Mucosa of rectum (tissue), 2 donors: ENCODE results near the gene TDRD10.
A peak's percentile ranks its signal among the peaks of the same experiment; 100 is the strongest.

Experiments
- H3K27ac ChIP-seq, 2 donors: one replicate each; pipeline ENCODE4 v1.7.0; 2013; ENCODE audit warnings: inconsistent platforms in 2 of 2, low read depth in 2 of 2, low read length in 2 of 2
- H3K27me3 ChIP-seq, 2 donors: one replicate each; pipeline ENCODE4 v1.7.0; 2013; ENCODE audit warnings: low read length in 2 of 2; ENCODE audit not compliant: control insufficient read depth in 2 of 2, insufficient read depth in 2 of 2
- H3K36me3 ChIP-seq, 2 donors: one replicate each; pipeline ENCODE4 v1.7.0; 2013; ENCODE audit warnings: low read length in 2 of 2; ENCODE audit not compliant: control insufficient read depth in 2 of 2, insufficient read depth in 2 of 2
- H3K4me1 ChIP-seq, 2 donors: one replicate each; pipeline ENCODE4 v1.7.0; 2013; ENCODE audit warnings: low read length in 2 of 2, mild to moderate bottlenecking in 1 of 2; ENCODE audit not compliant: control insufficient read depth in 2 of 2, insufficient read depth in 2 of 2
- H3K4me3 ChIP-seq, 2 donors: one replicate each; pipeline ENCODE4 v1.7.0; 2013; ENCODE audit warnings: low read length in 2 of 2
- H3K9ac ChIP-seq, 2 donors: one replicate each; pipeline ENCODE4 v1.7.0; 2013; ENCODE audit warnings: low read length in 2 of 2, low read depth in 1 of 2, mild to moderate bottlenecking in 1 of 2
- H3K9me3 ChIP-seq, 2 donors: one replicate each; pipeline ENCODE4 v1.7.0; 2013; ENCODE audit warnings: low read length in 2 of 2; ENCODE audit not compliant: control insufficient read depth in 2 of 2
- donor health status: healthy.
- donor health status: Normal muscosa, but diverticular disease.

The TDRD10 gene

DNA sequence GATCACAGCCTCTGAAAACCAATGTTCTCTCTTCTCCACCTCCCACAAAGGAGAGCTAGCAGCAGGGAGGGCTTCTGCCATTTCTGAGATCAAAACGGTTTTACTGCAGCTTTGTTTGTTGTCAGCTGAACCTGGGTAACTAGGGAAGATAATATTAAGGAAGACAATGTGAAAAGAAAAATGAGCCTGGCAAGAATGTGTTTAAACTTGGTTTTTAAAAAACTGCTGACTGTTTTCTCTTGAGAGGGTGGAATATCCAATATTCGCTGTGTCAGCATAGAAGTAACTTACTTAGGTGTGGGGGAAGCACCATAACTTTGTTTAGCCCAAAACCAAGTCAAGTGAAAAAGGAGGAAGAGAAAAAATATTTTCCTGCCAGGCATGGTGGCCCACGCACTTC lies 35.8 kb upstream of the TDRD10 start:
- Histone ChIP-seq H3K9ac (no peak overlapping the region), H3K36me3 (no peaks in the 10 kb centered on the region), H3K4me1 (peaks cover 25 to 27% of the 10 kb centered on the region in 2 donors), H3K27ac (no peak overlapping the region), H3K27me3 (no peaks in the 10 kb centered on the region), H3K4me3 (no peak overlapping the region), H3K9me3 (no peaks in the 10 kb centered on the region)

DNA sequence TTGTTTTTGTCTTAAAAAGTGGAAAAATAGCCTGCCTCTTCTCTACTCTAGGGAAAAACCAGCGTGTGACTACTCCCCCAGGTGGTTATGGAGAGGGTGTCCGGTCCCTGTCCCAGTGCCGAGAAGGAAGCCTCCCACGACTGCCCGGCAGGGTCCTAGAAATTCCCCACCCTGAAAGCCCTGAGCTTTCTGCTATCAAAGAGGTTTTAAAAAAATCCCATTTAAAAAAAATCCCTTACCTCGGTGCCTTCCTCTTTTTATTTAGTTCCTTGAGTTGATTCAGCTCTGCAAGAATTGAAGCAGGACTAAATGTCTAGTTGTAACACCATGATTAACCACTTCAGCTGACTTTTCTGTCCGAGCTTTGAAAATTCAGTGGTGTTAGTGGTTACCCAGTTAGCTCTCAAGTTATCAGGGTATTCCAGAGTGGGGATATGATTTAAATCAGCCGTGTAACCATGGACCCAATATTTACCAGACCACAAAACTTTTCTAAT lies 35.0 kb upstream of the TDRD10 start:
- no peak overlapping the region for H3K27ac ChIP-seq
- no peaks in the 10 kb centered on the region for H3K9me3 ChIP-seq
- peaks cover 24 to 25% of the 10 kb centered on the region in 2 donors for H3K4me1 ChIP-seq
- H3K36me3 ChIP-seq = no peaks in the 10 kb centered on the region
- H3K9ac ChIP-seq = no peak overlapping the region
- no peaks in the 10 kb centered on the region for H3K27me3 ChIP-seq
- H3K4me3 ChIP-seq = no peak overlapping the region

DNA sequence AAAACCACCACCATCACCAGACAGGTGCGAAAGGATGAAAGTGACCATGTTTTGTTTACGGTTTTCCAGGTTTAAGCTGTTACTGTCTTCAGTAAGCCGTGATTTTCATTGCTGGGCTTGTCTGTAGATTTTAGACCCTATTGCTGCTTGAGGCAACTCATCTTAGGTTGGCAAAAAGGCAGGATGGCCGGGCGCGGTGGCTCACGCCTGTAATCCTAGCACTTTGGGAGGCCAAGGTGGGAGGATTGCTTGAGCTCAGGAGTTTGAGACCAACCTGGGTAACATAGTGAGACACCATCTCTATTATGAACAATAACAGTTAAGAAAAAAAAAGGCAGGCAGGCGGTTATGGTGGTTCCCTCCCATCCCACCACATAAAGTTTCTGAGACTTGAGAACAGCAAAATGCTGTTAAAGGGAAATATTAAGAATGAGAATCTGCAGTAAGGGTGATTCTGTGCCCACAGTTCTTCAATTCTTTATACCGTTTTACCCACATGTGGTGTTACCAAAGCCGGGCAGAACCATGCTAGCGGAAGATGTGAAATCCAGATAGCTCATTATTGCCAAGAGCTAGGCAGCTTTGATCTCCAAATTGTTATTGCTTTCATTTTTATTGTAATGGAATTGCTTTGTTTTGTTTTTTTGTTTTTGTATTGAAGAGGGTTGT lies 34.5 kb upstream of the TDRD10 start:
- H3K36me3 ChIP-seq = no peaks in the 10 kb centered on the region
- no peak overlapping the region for H3K9ac ChIP-seq
- H3K4me3 ChIP-seq = no peak overlapping the region
- no peak overlapping the region for H3K27ac ChIP-seq
- H3K4me1 ChIP-seq = peaks cover 24 to 25% of the 10 kb centered on the region in 2 donors
- H3K9me3 ChIP-seq = no peaks in the 10 kb centered on the region
- no peaks in the 10 kb centered on the region for H3K27me3 ChIP-seq

DNA sequence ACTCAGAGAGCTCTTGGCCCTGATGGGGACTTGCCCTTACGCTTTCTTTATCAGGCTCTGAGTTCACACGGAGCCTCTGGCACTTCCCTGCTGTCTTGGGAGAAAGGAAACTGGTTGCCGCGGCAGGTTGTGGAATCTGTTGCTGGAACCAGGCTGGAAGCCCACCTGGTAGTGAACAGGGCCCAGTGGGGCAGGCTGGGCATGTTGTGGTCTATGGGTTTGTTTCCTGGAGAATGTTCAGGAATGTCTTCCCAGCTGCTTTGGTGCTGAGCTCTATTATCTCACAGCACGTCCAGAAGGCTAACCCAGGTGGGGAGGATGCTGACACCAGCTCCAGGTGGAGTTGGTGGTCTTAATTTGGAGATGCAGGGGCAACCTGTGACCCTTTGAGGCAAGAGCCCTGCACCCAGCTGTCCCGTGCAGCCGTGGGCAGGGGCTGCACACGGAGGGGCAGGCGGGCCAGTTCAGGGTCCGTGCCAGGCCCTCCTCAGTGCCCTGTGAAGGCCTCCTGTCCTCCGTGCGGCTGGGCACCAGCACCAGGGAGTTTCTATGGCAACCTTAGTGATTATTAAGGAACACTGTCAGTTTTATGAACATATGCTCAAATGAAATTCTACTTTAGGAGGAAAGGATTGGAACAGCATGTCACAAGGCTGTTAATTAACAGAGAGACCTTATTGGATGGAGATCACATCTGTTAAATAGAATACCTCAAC lies 33.3 kb upstream of the TDRD10 start:
- Histone ChIP-seq H3K27me3 (no peaks in the 10 kb centered on the region), H3K9me3 (no peaks in the 10 kb centered on the region), H3K4me3 (no peak overlapping the region), H3K9ac (no peak overlapping the region), H3K27ac (no peak overlapping the region), H3K36me3 (no peaks in the 10 kb centered on the region), H3K4me1 (peaks cover 20 to 22% of the 10 kb centered on the region in 2 donors)

DNA sequence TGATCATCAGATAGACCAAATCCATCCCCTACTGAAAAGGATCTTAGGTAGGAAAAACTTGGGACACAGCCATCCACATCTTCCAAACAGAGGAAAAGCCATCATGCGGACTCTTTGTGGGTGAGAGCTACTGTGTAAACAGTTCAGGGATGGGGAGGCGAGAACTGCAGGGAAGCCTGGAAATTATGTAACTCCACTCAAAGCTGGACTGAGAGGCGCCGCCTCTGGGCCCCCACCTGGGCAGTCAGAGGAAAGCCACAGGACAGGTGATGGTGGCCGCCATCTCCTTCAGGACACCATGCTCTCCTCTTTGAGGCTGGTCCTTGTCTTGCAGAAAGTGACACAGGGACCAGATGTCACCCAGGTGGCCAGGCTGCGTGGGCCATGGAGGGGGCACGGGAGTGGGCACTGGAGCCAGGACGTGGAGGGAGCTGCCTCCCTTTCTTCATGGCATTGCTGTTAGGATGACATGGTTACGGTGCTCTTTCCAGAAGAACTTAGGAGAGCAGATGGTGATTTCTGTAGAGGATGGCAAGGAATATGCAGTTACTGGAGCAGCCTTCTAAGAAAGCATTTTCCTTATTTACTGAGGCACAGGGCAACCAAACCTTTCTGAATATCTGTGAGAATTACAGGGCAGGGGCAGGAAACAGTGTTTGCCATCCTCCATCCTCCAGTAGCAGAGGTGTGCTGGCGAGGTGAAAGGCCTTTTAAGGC lies 32.0 kb upstream of the TDRD10 start:
- H3K4me3 ChIP-seq = no peak overlapping the region
- peaks cover 21 to 25% of the 10 kb centered on the region in 2 donors for H3K4me1 ChIP-seq
- no peaks in the 10 kb centered on the region for H3K36me3 ChIP-seq
- H3K27ac ChIP-seq = peak overlapping the region in 1 of 2 donors; percentile 5
- H3K9ac ChIP-seq = no peak overlapping the region
- no peaks in the 10 kb centered on the region for H3K27me3 ChIP-seq
- H3K9me3 ChIP-seq = no peaks in the 10 kb centered on the region

DNA sequence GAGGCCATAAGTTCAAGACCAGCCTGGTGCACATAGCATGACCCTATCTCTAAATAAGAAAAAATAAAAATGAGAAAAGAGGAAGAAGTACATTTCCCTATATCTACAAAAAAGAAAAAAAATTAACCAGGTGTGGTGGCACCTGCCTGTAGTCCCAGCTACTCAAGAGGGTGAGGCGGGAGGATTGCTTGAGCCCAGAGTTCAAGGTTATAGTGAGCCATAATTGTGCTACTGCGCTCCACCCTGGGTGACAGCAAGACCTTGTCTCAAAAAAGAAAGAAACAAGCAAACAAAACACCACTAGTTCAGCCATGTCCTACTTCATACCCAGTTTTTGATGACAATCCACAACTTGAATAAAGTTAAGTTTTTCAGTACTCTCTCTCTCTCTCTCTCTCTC lies 30.7 kb upstream of the TDRD10 start:
- Histone ChIP-seq H3K4me1 (peaks cover 16 to 31% of the 10 kb centered on the region in 2 donors), H3K4me3 (no peak overlapping the region), H3K36me3 (no peaks in the 10 kb centered on the region), H3K27ac (peak overlapping the region; percentile 64 to 79), H3K9me3 (no peaks in the 10 kb centered on the region), H3K27me3 (no peaks in the 10 kb centered on the region), H3K9ac (no peak overlapping the region)

DNA sequence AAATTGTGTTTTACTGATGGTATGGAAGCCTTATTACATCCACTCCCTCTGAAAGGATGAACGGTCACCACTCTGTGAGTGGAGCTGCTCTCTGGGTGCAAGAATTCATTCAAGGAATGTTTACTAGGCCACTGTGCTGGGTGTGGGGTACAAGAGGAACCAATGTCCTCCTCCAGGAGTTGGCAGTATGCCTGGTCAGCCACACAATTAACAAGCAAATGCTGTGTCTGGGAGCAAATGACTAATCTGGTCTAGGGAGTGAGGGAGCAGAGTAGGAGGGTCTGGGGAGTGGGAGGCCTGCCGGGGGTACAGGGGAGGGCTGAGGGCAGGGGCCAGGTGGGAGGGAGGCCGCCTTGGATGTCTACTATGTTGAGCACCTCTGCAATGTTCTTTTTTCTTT lies 27.2 kb upstream of the TDRD10 start:
- Histone ChIP-seq H3K27ac (peak overlapping the region; percentile 73 to 91), H3K9ac (peak overlapping the region in 1 of 2 donors; percentile 24), H3K36me3 (no peaks in the 10 kb centered on the region)

DNA sequence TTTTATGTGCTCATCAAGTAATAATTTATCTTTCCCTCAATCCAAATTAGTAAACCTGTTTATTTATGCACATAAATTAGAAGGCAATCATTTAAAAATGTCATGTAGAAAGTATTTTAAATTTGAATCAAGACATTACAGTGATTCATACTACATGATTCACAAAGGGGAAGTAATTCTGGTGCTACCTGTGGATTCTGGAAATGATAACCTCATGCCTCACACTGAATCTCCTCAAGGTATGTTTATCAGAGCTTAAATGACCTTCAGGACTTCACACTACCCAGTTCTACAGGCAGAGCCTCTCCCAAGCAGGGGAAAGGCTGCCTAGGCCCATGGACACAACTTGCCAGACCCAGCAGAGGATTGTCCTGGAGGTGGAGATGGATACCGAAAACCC lies 25.2 kb upstream of the TDRD10 start:
- peaks cover 26 to 42% of the 10 kb centered on the region in 2 donors for H3K4me1 ChIP-seq
- no peak overlapping the region for H3K4me3 ChIP-seq
- no peaks in the 10 kb centered on the region for H3K27me3 ChIP-seq
- no peaks in the 10 kb centered on the region for H3K36me3 ChIP-seq
- H3K27ac ChIP-seq = peak overlapping the region; percentile 89 to 91
- H3K9ac ChIP-seq = peak overlapping the region in 1 of 2 donors; percentile 50
- H3K9me3 ChIP-seq = no peaks in the 10 kb centered on the region

More for the DNA sequence above, 27.2 kb upstream of the TDRD10 start:
- Histone ChIP-seq H3K27me3 (no peaks in the 10 kb centered on the region), H3K4me1 (peaks cover 32 to 45% of the 10 kb centered on the region in 2 donors), H3K4me3 (no peak overlapping the region), H3K9me3 (no peaks in the 10 kb centered on the region)

DNA sequence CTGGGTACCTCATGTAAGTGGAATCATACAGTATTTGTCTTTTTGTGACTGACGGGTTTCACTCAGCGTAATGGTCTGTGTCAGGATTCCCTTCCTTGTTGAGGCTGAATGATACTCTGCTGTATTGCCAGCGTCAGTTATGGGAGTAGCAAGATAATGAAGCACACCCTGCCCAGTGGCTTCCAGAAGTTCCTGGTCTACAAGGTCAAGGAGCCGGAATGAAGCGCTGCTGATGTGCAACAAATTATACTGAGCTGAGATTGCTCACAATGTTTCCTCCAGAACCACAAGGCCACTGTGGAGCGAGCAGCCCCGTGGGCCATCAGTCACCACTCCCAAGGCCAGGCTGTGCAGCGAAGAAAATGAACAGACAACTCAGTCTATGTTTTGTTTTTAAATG lies 24.0 kb upstream of the TDRD10 start:
- H3K4me1 ChIP-seq = peaks cover 26 to 42% of the 10 kb centered on the region in 2 donors
- H3K27me3 ChIP-seq = no peaks in the 10 kb centered on the region
- H3K9ac ChIP-seq = peak overlapping the region; percentile 18 to 54
- no peaks in the 10 kb centered on the region for H3K36me3 ChIP-seq
- H3K4me3 ChIP-seq = no peak overlapping the region
- peak overlapping the region; percentile 89 to 91 for H3K27ac ChIP-seq
- H3K9me3 ChIP-seq = no peaks in the 10 kb centered on the region

DNA sequence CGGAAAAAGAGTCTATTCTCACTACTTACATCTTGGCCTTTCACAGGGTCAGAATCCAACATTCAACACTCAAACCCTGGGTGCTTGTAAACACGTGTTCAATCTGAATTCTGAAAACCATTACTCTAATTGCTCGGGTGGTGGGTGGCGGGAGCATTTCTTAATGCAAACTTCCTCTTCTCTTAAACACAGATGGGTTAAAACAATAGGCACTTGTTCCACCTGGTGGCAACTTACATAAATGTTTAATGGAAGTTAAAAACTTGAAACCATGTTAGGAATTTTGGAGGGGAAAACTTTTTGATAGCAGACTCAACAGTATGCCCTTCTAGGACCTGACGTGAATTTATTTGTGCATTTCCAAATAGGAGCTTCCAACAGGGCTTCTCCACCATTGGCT lies 23.4 kb upstream of the TDRD10 start:
- Histone ChIP-seq H3K27me3 (no peaks in the 10 kb centered on the region), H3K4me3 (no peak overlapping the region), H3K27ac (peak overlapping the region; percentile 89 to 91), H3K9ac (peak overlapping the region; percentile 39 to 54), H3K36me3 (no peaks in the 10 kb centered on the region), H3K9me3 (no peaks in the 10 kb centered on the region), H3K4me1 (peaks cover 26 to 42% of the 10 kb centered on the region in 2 donors)
